ENCODE results near the gene PELI2. TPM values are rescaled to one million over a fixed set of nuclear protein-coding genes. Genes with fewer than 3 reads are reported as not detected.

PELI2 gene
- total RNA-seq, 4 donors from 2014 or later = 10.0 to 17.0 (median 13.2) TPM

- no peak overlapping the region for H3K4me3 ChIP-seq (ENCODE audit: low read depth, poor library complexity, severe bottlenecking)
- WGBS, 2 donors = 43 to 48% methylated on average over 5 of the region's 5 CpGs
- DNase-seq (ENCODE audit: low spot score in 2 of 2) = no peak
- intact Hi-C loops (cut with DNase I; ENCODE audit: low total_unique reads) = no loop called here
- TF ChIP-seq CTCF (IDR thresholded peaks at IDR 0.05) (no peak), POLR2A (IDR thresholded peaks at IDR 0.05) (no peak)
Observed at GRCh38 chr14:56342494-56342942, 224.3 kb downstream of the PELI2 start.

- intact Hi-C loops (cut with DNase I; ENCODE audit: low total_unique reads) = no loop called here
- TF ChIP-seq POLR2A (IDR thresholded peaks at IDR 0.05) (no peak), CTCF (IDR thresholded peaks at IDR 0.05) (no peak)
- no peak overlapping the region for H3K4me3 ChIP-seq (ENCODE audit: low read depth, poor library complexity, severe bottlenecking)
- no peak for DNase-seq (ENCODE audit: low spot score in 2 of 2)
- 39 to 56% methylated on average over 1 of the region's 1 CpG for WGBS, 2 donors
Observed at GRCh38 chr14:56349960-56350359, 231.7 kb downstream of the PELI2 start.

Data from lower leg skin (tissue), 4 donors.